ENCODE measurements around the gene WFIKKN2. TPM values are rescaled to one million over a fixed set of nuclear protein-coding genes. Genes with fewer than 3 reads are reported as not detected.

The WFIKKN2 gene
- polyA plus RNA-seq, 1 experiment = not detected

GRCh38 chr17:50863931-50864330, 28.5 kb downstream of the WFIKKN2 start:
- Histone ChIP-seq H3K27me3 (ENCODE audit: control insufficient read depth, insufficient read depth, low read length) (no peaks in the 10 kb centered on the region), H3K4me3 (ENCODE audit: low read depth, low read length) (peak overlapping the region; percentile 95; the same call in 1 of the 2 replicates), H3K36me3 (ENCODE audit: control insufficient read depth, insufficient read depth, low read length) (peaks cover 7% of the 10 kb centered on the region)
- TF ChIP-seq, protein P1, sequence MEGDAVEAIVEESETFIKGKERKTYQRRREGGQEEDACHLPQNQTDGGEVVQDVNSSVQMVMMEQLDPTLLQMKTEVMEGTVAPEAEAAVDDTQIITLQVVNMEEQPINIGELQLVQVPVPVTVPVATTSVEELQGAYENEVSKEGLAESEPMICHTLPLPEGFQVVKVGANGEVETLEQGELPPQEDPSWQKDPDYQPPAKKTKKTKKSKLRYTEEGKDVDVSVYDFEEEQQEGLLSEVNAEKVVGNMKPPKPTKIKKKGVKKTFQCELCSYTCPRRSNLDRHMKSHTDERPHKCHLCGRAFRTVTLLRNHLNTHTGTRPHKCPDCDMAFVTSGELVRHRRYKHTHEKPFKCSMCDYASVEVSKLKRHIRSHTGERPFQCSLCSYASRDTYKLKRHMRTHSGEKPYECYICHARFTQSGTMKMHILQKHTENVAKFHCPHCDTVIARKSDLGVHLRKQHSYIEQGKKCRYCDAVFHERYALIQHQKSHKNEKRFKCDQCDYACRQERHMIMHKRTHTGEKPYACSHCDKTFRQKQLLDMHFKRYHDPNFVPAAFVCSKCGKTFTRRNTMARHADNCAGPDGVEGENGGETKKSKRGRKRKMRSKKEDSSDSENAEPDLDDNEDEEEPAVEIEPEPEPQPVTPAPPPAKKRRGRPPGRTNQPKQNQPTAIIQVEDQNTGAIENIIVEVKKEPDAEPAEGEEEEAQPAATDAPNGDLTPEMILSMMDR (IDR thresholded peaks at IDR 0.05; ENCODE audit: insufficient read depth, low read depth, low read length) = no peak
- ChIA-PET CTCF (interaction anchor here (0.7 to 4.8 kb wide), 9 partner anchors 11 to 105 kb away, joined by 3 to 54 read pairs (median 3); no protein-coding TSS in a partner anchor), POLR2A (interaction anchor here (0.7 kb wide), 2 partner anchors 87 to 90 kb away, joined by 12 to 18 read pairs; no protein-coding TSS in a partner anchor)
- DNase-seq (ENCODE audit: low read depth) = no peak

GRCh38 chr17:50864747-50865059, 29.3 kb downstream of the WFIKKN2 start:
- TF ChIP-seq, protein P1 (IDR thresholded peaks at IDR 0.05; ENCODE audit: insufficient read depth, low read depth, low read length) = no peak
- DNase-seq (ENCODE audit: low read depth) = no peak
- POLR2A ChIA-PET = no interaction called here
- peak overlapping the region; percentile 95 for H3K4me3 ChIP-seq (ENCODE audit: low read depth, low read length)
- H3K27me3 ChIP-seq (ENCODE audit: control insufficient read depth, insufficient read depth, low read length) = no peaks in the 10 kb centered on the region
- CTCF ChIA-PET = interaction anchor here (1.6 to 2.9 kb wide), 4 partner anchors 12 to 91 kb away, joined by 7 to 15 read pairs (median 10); no protein-coding TSS in a partner anchor
- peaks cover 7% of the 10 kb centered on the region for H3K36me3 ChIP-seq (ENCODE audit: control insufficient read depth, insufficient read depth, low read length)

- Histone ChIP-seq H3K4me3 (ENCODE audit: low read depth, low read length) (peak overlapping the region; percentile 95), H3K36me3 (ENCODE audit: control insufficient read depth, insufficient read depth, low read length) (peaks cover 7% of the 10 kb centered on the region), H3K27me3 (ENCODE audit: control insufficient read depth, insufficient read depth, low read length) (no peaks in the 10 kb centered on the region)
- no peak for DNase-seq (ENCODE audit: low read depth)
- CTCF ChIA-PET = interaction anchor here (1.1 to 2.9 kb wide), 6 partner anchors 10 to 288 kb away, joined by 4 to 15 read pairs (median 4); partner anchors contain the start of gene NME1
- TF ChIP-seq, protein P1 (IDR thresholded peaks at IDR 0.05; ENCODE audit: insufficient read depth, low read depth, low read length) = no peak
- POLR2A ChIA-PET = interaction anchor here (0.5 to 1.5 kb wide), 7 partner anchors 13 to 1199 kb away, joined by 3 to 13 read pairs (median 6); no protein-coding TSS in a partner anchor
Measured at GRCh38 chr17:50865060-50865867, 29.9 kb downstream of the WFIKKN2 start.

- no peak for DNase-seq (ENCODE audit: low read depth)
- ChIA-PET CTCF (interaction anchor here (1.1 to 2.9 kb wide), 6 partner anchors 10 to 288 kb away, joined by 4 to 15 read pairs (median 4); partner anchors contain the start of gene NME1), POLR2A (interaction anchor here (0.5 to 1.5 kb wide), 9 partner anchors 14 to 1200 kb away, joined by 3 to 13 read pairs (median 4); no protein-coding TSS in a partner anchor)
- H3K4me3 ChIP-seq (ENCODE audit: low read depth, low read length) = peak overlapping the region; percentile 95
- peaks cover 7% of the 10 kb centered on the region for H3K36me3 ChIP-seq (ENCODE audit: control insufficient read depth, insufficient read depth, low read length)
- H3K27me3 ChIP-seq (ENCODE audit: control insufficient read depth, insufficient read depth, low read length) = no peaks in the 10 kb centered on the region
- TF ChIP-seq, protein P1 (IDR thresholded peaks at IDR 0.05; ENCODE audit: insufficient read depth, low read depth, low read length) = no peak
Measured at GRCh38 chr17:50865868-50866260, 30.5 kb downstream of the WFIKKN2 start.
